ENCODE data around the gene C1orf167.

The C1orf167 gene

GRCh38 chr1:11761988-11762406 is at the start of gene C1orf167:
TSS of gene C1orf167 (plus strand) at chr1:11762193. CDS start at chr1:11764401, 2,208 bp downstream.
- no peak for DNase-seq (ENCODE audit: low spot score)

- DNase-seq (ENCODE audit: low spot score) = no peak
These were observed 49.7 kb upstream of the C1orf167 start for GRCh38 chr1:11712285-11712684.

- DNase-seq (ENCODE audit: low spot score) = no peak
These were observed 48.9 kb upstream of the C1orf167 start for GRCh38 chr1:11713095-11713494.

- DNase-seq (ENCODE audit: low spot score) = no peak
These were observed 47.0 kb upstream of the C1orf167 start for GRCh38 chr1:11714831-11715575.

- no peak for DNase-seq (ENCODE audit: low spot score)
These were observed 42.5 kb upstream of the C1orf167 start for GRCh38 chr1:11719313-11720032.

GRCh38 chr1:11720033-11720376 is 42.0 kb upstream of the C1orf167 start:
- no peak for DNase-seq (ENCODE audit: low spot score)

- no peak for DNase-seq (ENCODE audit: low spot score)
These were observed 41.5 kb upstream of the C1orf167 start for GRCh38 chr1:11720525-11720924.

GRCh38 chr1:11721311-11721710 is 40.7 kb upstream of the C1orf167 start:
- DNase-seq (ENCODE audit: low spot score) = no peak

- DNase-seq (ENCODE audit: low spot score) = no peak
These were observed 39.5 kb upstream of the C1orf167 start for GRCh38 chr1:11722538-11722937.

- DNase-seq (ENCODE audit: low spot score) = no peak
These were observed 36.4 kb upstream of the C1orf167 start for GRCh38 chr1:11725616-11726015.

GRCh38 chr1:11727119-11727518 is 34.9 kb upstream of the C1orf167 start:
- DNase-seq (ENCODE audit: low spot score) = no peak

- DNase-seq (ENCODE audit: low spot score) = no peak
These were observed 33.7 kb upstream of the C1orf167 start for GRCh38 chr1:11728126-11728806.

GRCh38 chr1:11729155-11729497 is 32.9 kb upstream of the C1orf167 start:
- no peak for DNase-seq (ENCODE audit: low spot score)

GRCh38 chr1:11729498-11730428 is 32.2 kb upstream of the C1orf167 start:
- no peak for DNase-seq (ENCODE audit: low spot score)

- DNase-seq (ENCODE audit: low spot score) = no peak
These were observed 31.5 kb upstream of the C1orf167 start for GRCh38 chr1:11730429-11730891.

- DNase-seq (ENCODE audit: low spot score) = no peak
These were observed 30.2 kb upstream of the C1orf167 start for GRCh38 chr1:11731691-11732283.

- DNase-seq (ENCODE audit: low spot score) = no peak
These were observed 28.7 kb upstream of the C1orf167 start for GRCh38 chr1:11733306-11733705.

GRCh38 chr1:11735531-11735853 is 26.5 kb upstream of the C1orf167 start:
- no peak for DNase-seq (ENCODE audit: low spot score)

GRCh38 chr1:11735854-11736745 is 25.9 kb upstream of the C1orf167 start, which contains the start of gene AGTRAP:
TSS of gene AGTRAP (plus strand) at chr1:11736136. CDS start at chr1:11736209, 73 bp downstream.
- DNase-seq (ENCODE audit: low spot score) = peak; percentile 93
